Measurements from ENCODE around the gene KIAA1671. TPM values are rescaled to one million over a fixed set of nuclear protein-coding genes. Genes with fewer than 3 reads are reported as not detected.
A peak's percentile ranks its signal among the peaks of the same experiment; 100 is the strongest.

KIAA1671 gene
- polyA plus RNA-seq, 1 of the 3 experiments (the other 2 are of a cell fraction): 7.4 TPM

- no peak for TF ChIP-seq SIN3A (IDR thresholded peaks at IDR 0.05; ENCODE audit: borderline replicate concordance, low read depth, low read length)
- no peak for TF ChIP-seq EP300 (IDR thresholded peaks at IDR 0.05; ENCODE audit: borderline replicate concordance in 1 of 2, low read depth in 1 of 2, low read length in 1 of 2)
- TF ChIP-seq GABPA (IDR thresholded peaks at IDR 0.05; ENCODE audit: low read depth): no peak
- TF ChIP-seq SMC3 (IDR thresholded peaks at IDR 0.05; ENCODE audit: low read depth, low read length): no peak
- TF ChIP-seq TCF12 (IDR thresholded peaks at IDR 0.05): no peak
- no peak for TF ChIP-seq YY1 (IDR thresholded peaks at IDR 0.05; ENCODE audit: low read depth)
- TF ChIP-seq RXRA (IDR thresholded peaks at IDR 0.05; ENCODE audit: borderline replicate concordance, low read depth): no peak
These were observed 184.5 kb downstream of the KIAA1671 start (continued) for GRCh38 chr22:25136953-25137576.

- Histone ChIP-seq H3K79me2 (ENCODE audit: insufficient read depth) (no peaks in the 10 kb centered on the region), H3K9me3 (no peaks in the 10 kb centered on the region), H3F3A (replicated peaks; ENCODE audit: insufficient read depth) (no peaks in the 10 kb centered on the region)
These were observed 185.3 kb downstream of the KIAA1671 start for GRCh38 chr22:25137577-25138525.

GRCh38 chr22:25139062-25139461 is 186.5 kb downstream of the KIAA1671 start:
- DNase-seq: no peak
- Histone ChIP-seq H3K36me3 (replicated peaks in 1 of 2; ENCODE audit: control insufficient read depth in 1 of 2, insufficient read depth in 2 of 2, low read length in 1 of 2) (peaks cover 0 to 4% of the 10 kb centered on the region in 2 experiments), H3K9me2 (no peaks in the 10 kb centered on the region), H3K9ac (no peak overlapping the region), H3K4me1 (ENCODE audit: control insufficient read depth in 1 of 2, insufficient read depth in 2 of 2, low read depth in 1 of 2, low read length in 1 of 2) (peaks cover 0 to 18% of the 10 kb centered on the region in 2 experiments; a peak in 1 of 4 replicates), H4K20me1 (ENCODE audit: insufficient read depth) (no peaks in the 10 kb centered on the region; the same call in 1 of the 2 replicates), H3K4me3 (ENCODE audit: low read depth in 2 of 2, low read length in 1 of 2) (no peak overlapping the region), H2AFZ (ENCODE audit: low read depth) (no peak overlapping the region), H3K79me2 (ENCODE audit: insufficient read depth) (no peaks in the 10 kb centered on the region), H3K4me2 (no peak overlapping the region), H3K27me3 (ENCODE audit: insufficient read depth) (no peaks in the 10 kb centered on the region), H3K9me3 (no peaks in the 10 kb centered on the region), H3K27ac (ENCODE audit: low read depth in 2 of 2, low read length in 1 of 2) (no peak overlapping the region; a peak in 1 of 4 replicates), H3F3A (replicated peaks; ENCODE audit: insufficient read depth) (no peaks in the 10 kb centered on the region)
- POLR2A ChIA-PET: no interaction called here
- TF ChIP-seq NFIC (IDR thresholded peaks at IDR 0.05; ENCODE audit: borderline replicate concordance) (peak; percentile 39; the same call in 1 of the 2 replicates), USF2 (IDR thresholded peaks at IDR 0.05; ENCODE audit: borderline replicate concordance, low read depth, low read length) (no peak)
- 84% methylated on average over 2 of the region's 2 CpGs for WGBS (ENCODE audit: low lambda C conversion rate)
- CTCF ChIA-PET: interaction anchor here (1.3 kb wide), 2 partner anchors 13 to 28 kb away, joined by 3 read pairs; no protein-coding TSS in a partner anchor

More at GRCh38 chr22:25137577-25138525, 185.3 kb downstream of the KIAA1671 start:
- no peak for DNase-seq
- Histone ChIP-seq H2AFZ (ENCODE audit: low read depth) (no peak overlapping the region), H3K27me3 (ENCODE audit: insufficient read depth) (no peaks in the 10 kb centered on the region), H3K27ac (ENCODE audit: low read depth in 2 of 2, low read length in 1 of 2) (no peak overlapping the region), H3K36me3 (replicated peaks in 1 of 2; ENCODE audit: control insufficient read depth in 1 of 2, insufficient read depth in 2 of 2, low read length in 1 of 2) (peaks cover 0 to 4% of the 10 kb centered on the region in 2 experiments), H4K20me1 (ENCODE audit: insufficient read depth) (no peaks in the 10 kb centered on the region; the same call in 1 of the 2 replicates), H3K9me2 (no peaks in the 10 kb centered on the region), H3K4me1 (ENCODE audit: control insufficient read depth in 1 of 2, insufficient read depth in 2 of 2, low read depth in 1 of 2, low read length in 1 of 2) (peaks cover 0 to 23% of the 10 kb centered on the region in 2 experiments; a peak in 1 of 4 replicates), H3K4me3 (ENCODE audit: low read depth in 2 of 2, low read length in 1 of 2) (no peak overlapping the region), H3K4me2 (no peak overlapping the region), H3K9ac (no peak overlapping the region)
- CTCF ChIA-PET: interaction anchor here (0.9 to 2.0 kb wide), 2 partner anchors 27 to 66 kb away, joined by 3 to 8 read pairs; no protein-coding TSS in a partner anchor
- WGBS (ENCODE audit: low lambda C conversion rate): 90% methylated on average over 6 of the region's 6 CpGs
- POLR2A ChIA-PET: no interaction called here
- TF ChIP-seq RFX5 (IDR thresholded peaks at IDR 0.05; ENCODE audit: low read length) (peak; percentile 94), USF1 (IDR thresholded peaks at IDR 0.05; ENCODE audit: borderline replicate concordance, low read depth) (no peak; the same call in 1 of the 2 replicates), EZH2phosphoT487 (IDR thresholded peaks at IDR 0.05; ENCODE audit: borderline replicate concordance, low read depth) (no peak)
